Ecto neural progenitor cell (in vitro differentiated cells): ENCODE data around the gene KRTAP5-6.
"Not testable (repeated sequence)": the region's sequence is repeated elsewhere in the genome, so short reads cannot be mapped to it uniquely, and the experiment has no call there.

Source experiments
- DNase-seq: peaks from one replicate; pipeline ENCODE4 v3.0.0-alpha.2; 2018; ENCODE audit warnings: low spot score

KRTAP5-6 gene

GRCh38 chr11:1683904-1684572 is 13.0 kb upstream of the KRTAP5-6 start:
- DNase-seq: not testable (repeated sequence)

GRCh38 chr11:1684886-1685874 is 11.8 kb upstream of the KRTAP5-6 start:
- not testable (repeated sequence) for DNase-seq

GRCh38 chr11:1686220-1686619 is 10.8 kb upstream of the KRTAP5-6 start:
- not testable (repeated sequence) for DNase-seq

- DNase-seq: not testable (repeated sequence)
Measured at GRCh38 chr11:1688336-1688947, 8.6 kb upstream of the KRTAP5-6 start.

GRCh38 chr11:1689250-1690166 is 7.5 kb upstream of the KRTAP5-6 start:
- not testable (repeated sequence) for DNase-seq

- no peak for DNase-seq
Measured at GRCh38 chr11:1690167-1691025, 6.6 kb upstream of the KRTAP5-6 start.

GRCh38 chr11:1691026-1691877 is 5.7 kb upstream of the KRTAP5-6 start:
- no peak for DNase-seq

GRCh38 chr11:1691878-1692707 is 4.9 kb upstream of the KRTAP5-6 start:
- DNase-seq: no peak

GRCh38 chr11:1692708-1693326 is 4.2 kb upstream of the KRTAP5-6 start:
- no peak for DNase-seq

- DNase-seq: peak; percentile 93
Measured at GRCh38 chr11:1693327-1694063, 3.5 kb upstream of the KRTAP5-6 start.

GRCh38 chr11:1694064-1694845 is 2.7 kb upstream of the KRTAP5-6 start:
- peak; percentile 93 for DNase-seq

GRCh38 chr11:1694846-1695547 is 2.0 kb upstream of the KRTAP5-6 start:
- no peak for DNase-seq

GRCh38 chr11:1695548-1696108 is 1.4 kb upstream of the KRTAP5-6 start:
- no peak for DNase-seq

GRCh38 chr11:1699771-1700170 is 2.8 kb downstream of the KRTAP5-6 start:
- no peak for DNase-seq

GRCh38 chr11:1701091-1701807 is 4.3 kb downstream of the KRTAP5-6 start:
- DNase-seq: no peak
